Activated T-cell treated with anti-CD3 and anti-CD28 coated beads, Interleukin-2, amount 50 U/mL, for 4 hours (primary cell): ENCODE results near the gene ADGRE2. TPM values are rescaled to one million over a fixed set of nuclear protein-coding genes. Genes with fewer than 3 reads are reported as not detected.

Experiments
- ATAC-seq, 2 donors: fragments of 200-7000 bp; cut with Tn5 transposase; one replicate each; pipeline ENCODE4 v1.10.0; 2021
- DNase-seq: peaks from one replicate; pipeline ENCODE4 v3.0.0-alpha.2; 2020
- H3K27me3 Mint-ChIP-seq: one replicate; pipeline ENCODE4 v1.8.0; 2021; ENCODE audit warnings: low read depth, mixed read lengths
- H3K36me3 Mint-ChIP-seq: one replicate; pipeline ENCODE4 v1.8.0; 2022; ENCODE audit warnings: mixed read lengths; ENCODE audit not compliant: insufficient read depth
- H3K4me1 Mint-ChIP-seq: one replicate; pipeline ENCODE4 v1.8.0; 2021; ENCODE audit warnings: low read depth, mixed read lengths
- H3K4me3 Mint-ChIP-seq: one replicate; pipeline ENCODE4 v1.8.0; 2021; ENCODE audit warnings: mild to moderate bottlenecking, moderate library complexity, mixed read lengths
- H3K9me3 Mint-ChIP-seq: one replicate; pipeline ENCODE4 v1.8.0; 2021; ENCODE audit warnings: mixed read lengths
- total RNA-seq, 3 donors: library from RNA; stranded (reverse); gene quantifications; one replicate each; pipeline ENCODE4 v1.2.1, GENCODE V29; 2021

Gene ADGRE2
- total RNA-seq, 3 donors from 2014 or later = 0.87 to 1.6 (median 1.4) TPM

GRCh38 chr19:14735915-14736314, 42.4 kb downstream of the ADGRE2 start:
- no peaks in the 10 kb centered on the region for H3K27me3 Mint-ChIP-seq
- ATAC-seq (no peak), DNase-seq (no peak)
- no peak overlapping the region for H3K4me3 Mint-ChIP-seq
- H3K36me3 Mint-ChIP-seq = no peaks in the 10 kb centered on the region
- peaks cover 3% of the 10 kb centered on the region for H3K9me3 Mint-ChIP-seq
- H3K4me1 Mint-ChIP-seq = no peaks in the 10 kb centered on the region

GRCh38 chr19:14733574-14733973, 44.8 kb downstream of the ADGRE2 start:
- no peak overlapping the region for H3K4me3 Mint-ChIP-seq

GRCh38 chr19:14732510-14732909, 45.9 kb downstream of the ADGRE2 start:
- ATAC-seq (no peak), DNase-seq (no peak)
- Mint-ChIP-seq H3K4me1 (no peaks in the 10 kb centered on the region), H3K9me3 (peaks cover 16% of the 10 kb centered on the region), H3K27me3 (no peaks in the 10 kb centered on the region), H3K4me3 (no peak overlapping the region), H3K36me3 (no peaks in the 10 kb centered on the region)

More at GRCh38 chr19:14733574-14733973, 44.8 kb downstream of the ADGRE2 start:
- DNase-seq (no peak), ATAC-seq (no peak)
- Mint-ChIP-seq H3K36me3 (no peaks in the 10 kb centered on the region), H3K4me1 (no peaks in the 10 kb centered on the region), H3K27me3 (no peaks in the 10 kb centered on the region), H3K9me3 (peaks cover 11% of the 10 kb centered on the region)

- Mint-ChIP-seq H3K36me3 (peaks cover 3% of the 10 kb centered on the region), H3K4me3 (no peak overlapping the region), H3K27me3 (no peaks in the 10 kb centered on the region), H3K4me1 (no peaks in the 10 kb centered on the region), H3K9me3 (peaks cover 23% of the 10 kb centered on the region)
- DNase-seq (no peak), ATAC-seq (no peak)
These were observed 47.2 kb downstream of the ADGRE2 start for GRCh38 chr19:14731200-14731599.

- Mint-ChIP-seq H3K9me3 (peaks cover 37% of the 10 kb centered on the region), H3K27me3 (no peaks in the 10 kb centered on the region), H3K4me3 (peak overlapping the region; percentile 7), H3K4me1 (no peaks in the 10 kb centered on the region), H3K36me3 (peaks cover 8% of the 10 kb centered on the region)
- DNase-seq (no peak), ATAC-seq (no peak)
These were observed 49.8 kb downstream of the ADGRE2 start for GRCh38 chr19:14728595-14728994.

- H3K4me1 Mint-ChIP-seq = no peaks in the 10 kb centered on the region
- ATAC-seq (no peak), DNase-seq (no peak)
- no peaks in the 10 kb centered on the region for H3K27me3 Mint-ChIP-seq
- no peak overlapping the region for H3K4me3 Mint-ChIP-seq
- H3K9me3 Mint-ChIP-seq = peaks cover 72% of the 10 kb centered on the region
- peaks cover 60% of the 10 kb centered on the region for H3K36me3 Mint-ChIP-seq
These were observed 56.2 kb downstream of the ADGRE2 start for GRCh38 chr19:14722127-14722526.

GRCh38 chr19:14719162-14719561, 59.2 kb downstream of the ADGRE2 start:
- DNase-seq = no peak
- H3K36me3 Mint-ChIP-seq = peaks cover 85% of the 10 kb centered on the region
- peaks cover 71% of the 10 kb centered on the region for H3K9me3 Mint-ChIP-seq
- no peaks in the 10 kb centered on the region for H3K27me3 Mint-ChIP-seq
- no peak overlapping the region for H3K4me3 Mint-ChIP-seq
- ATAC-seq = no peak
- H3K4me1 Mint-ChIP-seq = no peaks in the 10 kb centered on the region

- Mint-ChIP-seq H3K27me3 (no peaks in the 10 kb centered on the region), H3K4me3 (no peak overlapping the region), H3K36me3 (peaks cover 87% of the 10 kb centered on the region), H3K9me3 (peaks cover 73% of the 10 kb centered on the region), H3K4me1 (no peaks in the 10 kb centered on the region)
- no peak for DNase-seq
- ATAC-seq = no peak
These were observed 59.7 kb downstream of the ADGRE2 start for GRCh38 chr19:14718522-14719116.

GRCh38 chr19:14715841-14716240, 62.5 kb downstream of the ADGRE2 start:
- Mint-ChIP-seq H3K36me3 (peaks cover 90% of the 10 kb centered on the region), H3K4me3 (no peak overlapping the region), H3K9me3 (peaks cover 68% of the 10 kb centered on the region), H3K4me1 (no peaks in the 10 kb centered on the region), H3K27me3 (no peaks in the 10 kb centered on the region)
- ATAC-seq (no peak), DNase-seq (no peak)

GRCh38 chr19:14704450-14704849, 73.9 kb downstream of the ADGRE2 start:
- DNase-seq = no peak
- Mint-ChIP-seq H3K27me3 (no peaks in the 10 kb centered on the region), H3K4me1 (no peaks in the 10 kb centered on the region), H3K9me3 (no peaks in the 10 kb centered on the region), H3K36me3 (peaks cover 70% of the 10 kb centered on the region), H3K4me3 (no peak overlapping the region)
- ATAC-seq = no peak

GRCh38 chr19:14703833-14704232, 74.5 kb downstream of the ADGRE2 start:
- Mint-ChIP-seq H3K36me3 (peaks cover 66% of the 10 kb centered on the region), H3K4me3 (no peak overlapping the region), H3K27me3 (no peaks in the 10 kb centered on the region), H3K4me1 (no peaks in the 10 kb centered on the region), H3K9me3 (no peaks in the 10 kb centered on the region)
- DNase-seq = no peak
- ATAC-seq = no peak

GRCh38 chr19:14700711-14701375, 77.5 kb downstream of the ADGRE2 start:
- Mint-ChIP-seq H3K4me3 (no peak overlapping the region), H3K27me3 (no peaks in the 10 kb centered on the region), H3K36me3 (peaks cover 59% of the 10 kb centered on the region), H3K9me3 (no peaks in the 10 kb centered on the region), H3K4me1 (no peaks in the 10 kb centered on the region)
- no peak for DNase-seq
- no peak for ATAC-seq

GRCh38 chr19:14699641-14700040, 78.7 kb downstream of the ADGRE2 start:
- peaks cover 54% of the 10 kb centered on the region for H3K36me3 Mint-ChIP-seq

GRCh38 chr19:14695471-14695870, 82.9 kb downstream of the ADGRE2 start:
- Mint-ChIP-seq H3K4me1 (peaks cover 9% of the 10 kb centered on the region), H3K9me3 (no peaks in the 10 kb centered on the region), H3K36me3 (peaks cover 35% of the 10 kb centered on the region), H3K4me3 (no peak overlapping the region), H3K27me3 (no peaks in the 10 kb centered on the region)
- ATAC-seq (no peak), DNase-seq (no peak)

More at GRCh38 chr19:14699641-14700040, 78.7 kb downstream of the ADGRE2 start:
- Mint-ChIP-seq H3K4me3 (no peak overlapping the region), H3K27me3 (no peaks in the 10 kb centered on the region), H3K4me1 (no peaks in the 10 kb centered on the region), H3K9me3 (no peaks in the 10 kb centered on the region)
- DNase-seq (no peak), ATAC-seq (no peak)

- no peak for DNase-seq
- no peaks in the 10 kb centered on the region for H3K27me3 Mint-ChIP-seq
- ATAC-seq = no peak
- H3K4me3 Mint-ChIP-seq = no peak overlapping the region
- H3K36me3 Mint-ChIP-seq = peaks cover 29% of the 10 kb centered on the region
- peaks cover 13% of the 10 kb centered on the region for H3K4me1 Mint-ChIP-seq
- H3K9me3 Mint-ChIP-seq = no peaks in the 10 kb centered on the region
These were observed 83.6 kb downstream of the ADGRE2 start for GRCh38 chr19:14694641-14695266.
